IgD-negative memory B cell (primary cell): ENCODE data around the gene DYRK3. TPM values are rescaled to one million over a fixed set of nuclear protein-coding genes. Genes with fewer than 3 reads are reported as not detected.

Experiments
- H3K27ac Mint-ChIP-seq, 3 donors: one replicate each; pipeline ENCODE4 v1.8.0; 2020 to 2022; ENCODE audit warnings: mild to moderate bottlenecking in 3 of 3, mixed read lengths in 3 of 3, moderate library complexity in 1 of 3
- H3K27me3 Mint-ChIP-seq: one replicate; pipeline ENCODE4 v1.8.0; 2021; ENCODE audit warnings: mixed read lengths
- H3K36me3 Mint-ChIP-seq: one replicate; pipeline ENCODE4 v1.8.0; 2020; ENCODE audit warnings: mild to moderate bottlenecking, mixed read lengths
- H3K4me1 Mint-ChIP-seq, 3 donors: one replicate each; pipeline ENCODE4 v1.8.0; 2020 to 2022; ENCODE audit warnings: mixed read lengths in 3 of 3, mild to moderate bottlenecking in 1 of 3
- H3K4me3 Mint-ChIP-seq, 4 donors: one replicate each; pipeline ENCODE4 v1.8.0; 2020 to 2022; ENCODE audit warnings: mild to moderate bottlenecking in 4 of 4, mixed read lengths in 4 of 4, moderate library complexity in 3 of 4
- H3K9me3 Mint-ChIP-seq, 3 donors: one replicate each; pipeline ENCODE4 v1.8.0; 2020 to 2021; ENCODE audit warnings: mixed read lengths in 3 of 3, mild to moderate bottlenecking in 1 of 3
- polyA plus RNA-seq: library from polyadenylated mRNA; unstranded; fragments of 300-500 nt; fragmentation: Illumina TruSeq; gene quantifications from one replicate; pipeline ENCODE4 v1.2.3, GENCODE V29; 2021

The DYRK3 gene
- polyA plus RNA-seq, 1 donor from 2014 or later, result 0.31 TPM

DNA sequence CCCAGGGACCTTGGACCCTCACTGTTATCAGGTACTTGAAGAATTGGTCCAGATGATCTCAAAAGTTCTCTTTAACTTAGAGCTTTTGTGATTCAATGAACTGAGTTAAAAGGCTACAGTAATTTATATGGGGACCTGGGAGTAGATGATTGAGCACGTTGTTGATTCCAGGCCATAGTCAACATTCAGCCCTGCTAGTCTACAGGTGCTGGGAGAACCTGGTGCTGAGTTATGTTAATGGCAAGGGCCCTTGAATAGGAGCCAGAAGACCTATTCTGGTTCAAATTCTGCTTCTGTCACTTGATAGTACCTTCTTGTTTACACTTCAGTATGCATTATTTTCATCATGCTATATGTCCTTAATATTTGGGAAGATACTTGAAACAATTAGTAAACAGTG, 11.2 kb downstream of the DYRK3 start:
- no peak overlapping the region for H3K4me3 Mint-ChIP-seq
- no peaks in the 10 kb centered on the region for H3K4me1 Mint-ChIP-seq
- no peak overlapping the region for H3K27ac Mint-ChIP-seq
- peaks cover 1% of the 10 kb centered on the region for H3K36me3 Mint-ChIP-seq
- no peaks in the 10 kb centered on the region for H3K9me3 Mint-ChIP-seq
- H3K27me3 Mint-ChIP-seq, result no peaks in the 10 kb centered on the region

DNA sequence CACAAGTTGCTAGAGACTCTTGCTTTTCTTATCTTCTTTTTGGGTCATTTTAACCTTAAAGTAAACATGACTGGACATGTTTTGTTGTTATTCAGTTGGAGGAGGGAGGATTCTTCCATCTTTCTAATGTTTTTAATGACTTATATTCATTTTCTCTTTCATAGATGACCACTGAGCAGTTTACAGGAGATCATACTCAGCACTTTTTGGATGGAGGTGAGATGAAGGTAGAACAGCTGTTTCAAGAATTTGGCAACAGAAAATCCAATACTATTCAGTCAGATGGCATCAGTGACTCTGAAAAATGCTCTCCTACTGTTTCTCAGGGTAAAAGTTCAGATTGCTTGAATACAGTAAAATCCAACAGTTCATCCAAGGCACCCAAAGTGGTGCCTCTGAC, 11.9 kb downstream of the DYRK3 start:
- no peaks in the 10 kb centered on the region for H3K4me1 Mint-ChIP-seq
- peaks cover 1% of the 10 kb centered on the region for H3K36me3 Mint-ChIP-seq
- no peaks in the 10 kb centered on the region for H3K9me3 Mint-ChIP-seq
- no peaks in the 10 kb centered on the region for H3K27me3 Mint-ChIP-seq
- H3K27ac Mint-ChIP-seq, result no peak overlapping the region
- no peak overlapping the region for H3K4me3 Mint-ChIP-seq

DNA sequence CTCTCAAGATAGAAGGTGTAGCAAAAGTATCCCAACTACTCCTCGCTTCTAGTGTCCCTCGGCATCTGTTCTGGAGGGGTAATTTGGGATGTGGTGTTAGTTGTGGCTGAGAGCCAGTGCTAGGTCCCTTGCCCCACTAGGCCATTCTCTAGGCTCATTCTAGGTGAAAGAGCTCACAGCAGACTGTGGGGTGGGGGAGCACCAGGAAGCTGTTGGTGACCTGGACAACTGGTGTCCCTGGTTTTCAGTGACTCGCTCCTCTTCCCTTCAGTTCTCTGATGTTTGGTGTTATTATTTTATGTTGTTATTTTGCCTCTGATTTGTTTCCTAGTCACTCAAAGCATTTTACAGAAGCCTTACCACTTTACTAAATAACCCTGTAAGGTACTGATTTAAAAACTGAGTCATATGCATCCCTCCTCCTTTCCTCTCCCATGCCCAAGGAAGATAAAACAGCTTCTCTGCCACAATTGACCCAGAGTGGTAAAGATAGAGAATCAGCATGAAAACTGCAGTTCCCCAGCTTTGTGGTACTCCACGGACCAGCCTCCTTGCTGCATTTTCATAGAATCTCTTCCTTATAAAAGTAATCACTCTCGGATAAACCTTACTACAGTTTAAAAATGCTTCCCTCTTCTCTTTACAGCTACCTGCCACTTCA, 14.1 kb downstream of the DYRK3 start:
- Mint-ChIP-seq H3K9me3 (no peaks in the 10 kb centered on the region), H3K27me3 (no peaks in the 10 kb centered on the region), H3K36me3 (peaks cover 1% of the 10 kb centered on the region), H3K27ac (no peak overlapping the region), H3K4me1 (no peaks in the 10 kb centered on the region), H3K4me3 (no peak overlapping the region)

DNA sequence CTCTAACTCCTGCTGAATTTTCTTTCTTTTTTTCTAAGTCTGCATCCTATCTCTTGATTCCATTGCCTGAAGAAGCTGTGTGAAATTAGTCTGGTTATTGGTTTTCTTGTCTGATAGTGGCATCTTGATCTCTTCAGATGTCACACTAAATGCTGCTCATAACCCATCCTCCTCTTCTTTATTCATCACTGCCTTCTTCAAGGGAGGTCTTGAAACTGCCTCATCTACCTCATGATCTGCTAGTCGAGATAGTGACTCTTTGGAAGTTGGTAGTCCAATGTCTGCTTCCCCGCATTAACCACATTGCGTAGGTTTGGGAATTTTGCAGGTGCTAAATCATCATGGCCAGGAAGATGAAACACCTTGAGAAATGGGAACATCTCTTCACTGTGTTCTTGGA, 15.7 kb downstream of the DYRK3 start:
- H3K4me1 Mint-ChIP-seq, result no peaks in the 10 kb centered on the region
- H3K36me3 Mint-ChIP-seq, result peaks cover 1% of the 10 kb centered on the region
- no peaks in the 10 kb centered on the region for H3K9me3 Mint-ChIP-seq
- H3K27me3 Mint-ChIP-seq, result no peaks in the 10 kb centered on the region
- no peak overlapping the region for H3K4me3 Mint-ChIP-seq
- peak overlapping the region in 1 of 3 donors; percentile 17 for H3K27ac Mint-ChIP-seq

DNA sequence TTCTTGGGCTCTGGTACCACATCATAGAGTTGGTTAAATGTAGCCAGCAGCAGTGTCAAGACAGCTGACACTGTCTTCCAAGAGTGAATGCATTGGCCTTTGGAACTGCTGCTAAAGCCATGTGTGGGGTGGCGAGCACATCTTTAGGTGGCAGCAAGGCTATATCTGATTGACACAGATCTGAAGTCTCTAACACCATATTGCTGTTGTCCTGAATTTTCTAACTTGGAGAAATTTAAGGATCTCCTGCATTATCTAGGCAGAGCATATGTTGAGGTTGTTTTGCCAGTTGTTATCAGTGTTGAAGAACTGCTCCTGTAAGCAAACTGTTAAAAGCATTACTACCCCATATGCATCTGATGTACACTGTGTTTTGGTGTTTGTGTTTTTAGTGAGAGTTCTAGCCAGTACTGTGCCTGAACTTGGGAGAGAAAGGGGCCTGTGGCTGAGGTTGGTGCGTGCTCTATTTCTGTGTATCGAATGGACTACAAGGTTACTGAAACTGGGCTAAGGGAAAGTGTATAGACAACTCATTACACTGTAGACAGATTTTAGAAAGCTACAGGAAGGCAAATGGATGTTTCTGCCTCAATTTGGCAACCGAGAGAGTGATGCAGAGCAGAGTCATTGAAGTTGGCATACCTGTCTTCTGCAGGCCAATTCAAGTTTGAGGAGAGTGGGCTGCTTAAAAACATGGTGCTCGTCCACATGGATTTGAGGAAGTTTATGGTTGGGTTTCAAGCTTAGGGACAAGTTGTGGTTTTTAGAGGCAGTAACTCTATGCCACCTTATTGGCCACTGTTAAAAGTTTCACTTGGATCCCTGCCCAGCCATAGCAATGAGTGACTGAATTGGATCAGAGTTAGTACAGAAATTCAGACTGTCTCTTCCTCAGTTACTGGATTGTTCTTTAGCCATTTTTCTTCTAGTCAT, 16.9 kb downstream of the DYRK3 start:
- H3K27ac Mint-ChIP-seq, result peak overlapping the region in 1 of 3 donors; percentile 61
- H3K27me3 Mint-ChIP-seq, result no peaks in the 10 kb centered on the region
- H3K4me1 Mint-ChIP-seq, result no peaks in the 10 kb centered on the region
- H3K9me3 Mint-ChIP-seq, result no peaks in the 10 kb centered on the region
- no peak overlapping the region for H3K4me3 Mint-ChIP-seq
- H3K36me3 Mint-ChIP-seq, result peaks cover 1% of the 10 kb centered on the region

DNA sequence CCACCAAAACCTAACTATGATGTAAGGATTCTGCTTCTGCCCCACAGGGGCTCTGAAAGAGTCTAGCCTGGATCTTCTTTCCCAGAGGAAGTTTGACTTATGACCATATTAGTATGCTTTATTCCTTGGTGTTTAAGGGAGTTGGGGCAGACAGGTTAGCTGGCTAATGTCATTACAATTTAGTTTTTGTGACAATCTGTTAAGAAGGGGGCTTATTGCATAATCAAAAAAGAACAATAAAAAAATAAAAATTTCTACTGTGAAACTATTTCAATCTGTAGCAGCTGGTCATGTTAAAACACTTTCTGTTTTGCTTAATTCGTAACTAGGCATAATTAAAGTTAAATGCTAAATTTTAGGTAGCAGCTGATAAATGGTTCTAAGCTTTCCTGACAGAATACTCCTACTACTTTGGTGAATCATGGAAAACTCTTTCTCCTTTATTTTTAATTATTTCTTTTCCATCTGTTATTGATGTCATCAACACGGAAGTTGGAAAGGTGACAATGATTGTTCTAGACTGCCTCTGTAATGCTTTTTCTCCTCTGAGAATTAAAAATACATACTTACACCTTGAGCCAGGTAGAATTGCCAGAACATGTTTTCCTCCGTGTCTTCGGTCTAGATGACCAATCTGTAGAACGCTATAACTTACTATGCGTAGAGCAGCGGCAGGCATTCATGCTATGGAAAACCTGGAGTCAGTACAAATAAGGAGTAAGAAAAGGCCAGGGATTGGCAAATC, 18.6 kb downstream of the DYRK3 start:
- Mint-ChIP-seq H3K4me1 (peaks cover 4 to 9% (median 7%) of the 10 kb centered on the region in 3 donors), H3K27ac (no peak overlapping the region), H3K4me3 (no peak overlapping the region), H3K36me3 (peaks cover 1% of the 10 kb centered on the region), H3K9me3 (no peaks in the 10 kb centered on the region), H3K27me3 (peaks cover 10% of the 10 kb centered on the region)

DNA sequence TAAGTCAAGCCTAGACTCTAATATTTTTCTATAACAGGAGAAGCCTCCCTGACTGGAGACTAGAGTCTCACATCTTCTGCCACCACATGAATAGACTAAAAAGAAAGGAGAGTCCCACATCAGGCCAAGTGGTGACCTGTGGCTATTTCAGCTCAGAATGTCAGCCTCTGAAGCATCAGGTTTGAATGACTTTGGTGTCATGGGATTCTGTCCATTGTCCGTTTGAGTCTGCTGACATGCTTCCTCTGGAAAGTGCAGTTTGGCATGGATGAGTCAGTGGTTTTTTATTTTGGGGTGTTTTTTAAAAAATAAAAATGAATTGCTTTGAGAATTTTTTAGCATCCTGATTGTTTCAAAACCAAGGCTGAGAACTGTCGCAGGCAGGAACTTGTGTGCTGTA, 19.5 kb downstream of the DYRK3 start:
- Mint-ChIP-seq H3K36me3 (peaks cover 2% of the 10 kb centered on the region), H3K4me1 (peaks cover 4 to 9% (median 7%) of the 10 kb centered on the region in 3 donors), H3K27ac (no peak overlapping the region), H3K27me3 (peaks cover 12% of the 10 kb centered on the region), H3K4me3 (no peak overlapping the region), H3K9me3 (no peaks in the 10 kb centered on the region)

DNA sequence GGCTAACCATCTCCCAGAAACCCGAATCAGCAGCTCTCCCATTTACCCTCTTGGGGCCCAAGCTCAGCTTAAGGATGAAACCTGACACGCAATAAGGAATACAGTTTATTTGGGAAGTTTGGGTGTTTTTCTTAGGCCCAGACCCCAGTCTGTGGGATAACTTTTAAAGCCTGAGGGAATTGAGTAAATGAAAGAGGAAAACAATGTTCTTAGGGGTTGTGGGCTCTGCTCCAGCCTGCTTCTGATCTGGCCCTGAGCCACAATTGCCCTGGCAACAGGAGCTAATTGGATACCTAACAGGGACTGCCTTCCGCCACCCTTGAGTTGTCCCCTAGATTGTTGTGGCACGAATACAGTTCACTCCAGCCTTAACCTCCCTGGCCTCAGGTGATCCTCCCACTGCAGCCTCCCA, 20.1 kb downstream of the DYRK3 start:
- no peaks in the 10 kb centered on the region for H3K9me3 Mint-ChIP-seq
- peaks cover 3% of the 10 kb centered on the region for H3K36me3 Mint-ChIP-seq
- peaks cover 4 to 9% (median 7%) of the 10 kb centered on the region in 3 donors for H3K4me1 Mint-ChIP-seq
- no peak overlapping the region for H3K27ac Mint-ChIP-seq
- H3K4me3 Mint-ChIP-seq, result no peak overlapping the region
- peaks cover 12% of the 10 kb centered on the region for H3K27me3 Mint-ChIP-seq

DNA sequence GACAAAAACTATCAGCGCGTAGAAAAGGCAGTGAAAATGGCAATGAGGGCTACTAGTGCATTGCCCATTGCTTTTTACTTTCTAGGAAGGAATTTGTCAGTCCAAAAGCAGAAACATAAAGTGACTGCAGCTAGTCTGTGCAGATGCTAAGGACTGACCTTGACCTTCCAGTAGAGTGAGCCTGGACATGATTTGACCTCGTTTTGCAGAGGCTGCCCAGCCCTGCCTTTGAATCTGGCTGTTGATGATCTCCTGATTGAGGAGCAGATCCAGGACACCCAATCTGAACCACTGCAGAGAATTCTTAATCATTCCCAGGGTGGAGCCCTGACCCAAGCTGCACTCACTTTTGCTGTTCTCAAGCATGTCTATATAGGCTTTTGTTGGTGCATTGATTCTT, 21.6 kb downstream of the DYRK3 start:
- Mint-ChIP-seq H3K27me3 (peaks cover 12% of the 10 kb centered on the region), H3K9me3 (no peaks in the 10 kb centered on the region), H3K36me3 (peaks cover 2% of the 10 kb centered on the region), H3K27ac (no peak overlapping the region), H3K4me3 (no peak overlapping the region), H3K4me1 (peaks cover 4 to 9% (median 7%) of the 10 kb centered on the region in 3 donors)

DNA sequence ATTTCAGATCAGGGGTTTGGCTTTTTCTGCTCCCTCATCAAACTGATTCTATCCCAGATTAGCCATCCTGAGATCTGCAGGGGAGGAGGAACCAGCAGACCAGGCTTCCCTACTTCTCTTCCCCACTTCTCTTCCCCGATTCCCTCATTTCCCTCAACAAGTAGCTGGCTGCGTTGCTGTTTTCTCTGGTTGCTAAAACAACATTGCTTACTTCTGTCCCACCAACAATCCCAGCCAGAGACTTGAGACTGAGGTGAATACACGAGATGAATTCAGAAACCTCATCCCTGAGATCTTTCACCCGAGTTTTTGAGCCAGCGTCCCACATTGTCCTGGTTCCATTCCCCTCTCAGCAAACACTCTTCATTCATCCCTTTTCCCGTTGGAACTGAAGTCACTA, 22.4 kb downstream of the DYRK3 start:
- Mint-ChIP-seq H3K36me3 (peaks cover 2% of the 10 kb centered on the region), H3K9me3 (no peaks in the 10 kb centered on the region), H3K4me3 (peak overlapping the region in 1 of 4 donors; percentile 25), H3K27ac (no peak overlapping the region), H3K27me3 (peaks cover 14% of the 10 kb centered on the region), H3K4me1 (peaks cover 7 to 9% (median 7%) of the 10 kb centered on the region in 3 donors)

DNA sequence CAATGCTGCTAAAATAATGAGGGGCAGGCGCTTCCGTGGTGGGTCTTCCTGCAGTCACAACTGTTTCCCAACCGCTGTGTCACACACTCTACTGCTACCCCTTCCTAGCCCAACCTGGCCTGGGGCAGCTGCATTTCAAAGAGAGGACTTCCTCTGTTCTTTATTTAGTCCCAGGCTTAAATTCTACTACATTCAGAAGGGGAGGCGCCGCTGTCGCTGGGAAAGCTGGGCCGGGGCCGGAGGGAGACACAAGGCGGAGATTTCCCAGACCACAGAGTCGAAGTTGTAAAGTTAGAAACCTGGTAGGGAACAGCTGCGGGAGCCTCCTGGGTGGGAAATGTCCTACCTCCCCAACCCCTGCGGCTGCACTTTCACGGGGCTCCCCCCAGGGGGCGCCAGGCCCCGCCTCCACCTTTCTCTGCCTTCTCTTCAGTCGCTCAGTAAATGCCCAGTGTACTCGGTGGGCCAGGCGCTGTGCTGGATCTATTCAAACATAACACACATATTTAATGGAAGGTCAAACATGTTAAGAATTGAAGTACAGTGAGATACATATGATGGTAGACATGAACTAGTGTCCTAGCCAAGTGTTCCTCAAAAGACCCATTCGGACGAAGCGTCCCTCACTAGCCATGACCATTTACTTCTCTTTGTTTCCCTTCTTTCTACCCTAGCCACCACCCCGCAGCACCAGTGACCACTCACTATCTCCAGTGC, 23.1 kb downstream of the DYRK3 start:
- Mint-ChIP-seq H3K27ac (no peak overlapping the region), H3K4me3 (peak overlapping the region in 2 of 4 donors; percentile 32 to 56), H3K27me3 (peaks cover 18% of the 10 kb centered on the region), H3K9me3 (no peaks in the 10 kb centered on the region), H3K36me3 (peaks cover 2% of the 10 kb centered on the region), H3K4me1 (peaks cover 9 to 14% (median 9%) of the 10 kb centered on the region in 3 donors)

DNA sequence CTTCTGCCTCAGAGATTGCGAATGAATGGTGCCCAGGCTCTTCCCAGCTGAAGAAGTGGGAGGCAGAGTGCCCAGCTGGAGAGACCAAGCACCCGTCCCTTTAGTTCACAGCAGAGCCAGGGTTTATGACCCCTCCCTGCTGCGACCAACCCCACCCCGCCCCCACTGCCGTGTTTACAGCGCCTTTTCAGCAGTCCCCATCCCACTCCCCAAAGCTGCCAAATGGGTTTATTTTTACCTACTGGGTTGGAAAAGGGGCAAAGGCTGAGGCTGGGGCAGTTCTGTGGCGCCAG, 23.6 kb downstream of the DYRK3 start:
- H3K4me3 Mint-ChIP-seq, result no peak overlapping the region
- H3K27ac Mint-ChIP-seq, result no peak overlapping the region

DNA sequence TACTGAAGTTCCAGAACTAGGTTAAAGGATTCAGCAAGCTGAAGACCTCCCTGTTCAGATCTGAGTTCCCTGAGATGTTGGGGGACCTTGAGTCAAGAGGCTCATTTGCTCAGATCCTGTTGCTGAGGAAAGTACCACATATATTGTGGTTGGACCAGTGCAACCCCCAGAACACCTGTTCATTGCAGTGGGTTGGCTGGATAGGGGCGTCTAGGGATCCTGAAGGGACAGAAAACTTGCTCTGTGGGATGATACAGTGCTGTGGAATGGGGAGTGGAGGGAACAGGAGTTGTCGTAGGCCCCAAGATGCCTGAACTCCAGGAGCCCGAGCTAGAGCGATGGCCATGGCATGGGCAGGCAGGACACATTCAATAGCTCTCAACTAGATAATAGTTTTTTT, 24.8 kb downstream of the DYRK3 start:
- H3K27ac Mint-ChIP-seq, result peak overlapping the region in 1 of 3 donors; percentile 29
- H3K4me3 Mint-ChIP-seq, result no peak overlapping the region
- peaks cover 15 to 26% (median 15%) of the 10 kb centered on the region in 3 donors for H3K4me1 Mint-ChIP-seq
- H3K9me3 Mint-ChIP-seq, result no peaks in the 10 kb centered on the region
- H3K36me3 Mint-ChIP-seq, result peaks cover 2% of the 10 kb centered on the region
- peaks cover 22% of the 10 kb centered on the region for H3K27me3 Mint-ChIP-seq

More for the DNA sequence above, 23.6 kb downstream of the DYRK3 start:
- no peaks in the 10 kb centered on the region for H3K9me3 Mint-ChIP-seq
- peaks cover 11 to 18% (median 13%) of the 10 kb centered on the region in 3 donors for H3K4me1 Mint-ChIP-seq
- peaks cover 22% of the 10 kb centered on the region for H3K27me3 Mint-ChIP-seq
- peaks cover 2% of the 10 kb centered on the region for H3K36me3 Mint-ChIP-seq

DNA sequence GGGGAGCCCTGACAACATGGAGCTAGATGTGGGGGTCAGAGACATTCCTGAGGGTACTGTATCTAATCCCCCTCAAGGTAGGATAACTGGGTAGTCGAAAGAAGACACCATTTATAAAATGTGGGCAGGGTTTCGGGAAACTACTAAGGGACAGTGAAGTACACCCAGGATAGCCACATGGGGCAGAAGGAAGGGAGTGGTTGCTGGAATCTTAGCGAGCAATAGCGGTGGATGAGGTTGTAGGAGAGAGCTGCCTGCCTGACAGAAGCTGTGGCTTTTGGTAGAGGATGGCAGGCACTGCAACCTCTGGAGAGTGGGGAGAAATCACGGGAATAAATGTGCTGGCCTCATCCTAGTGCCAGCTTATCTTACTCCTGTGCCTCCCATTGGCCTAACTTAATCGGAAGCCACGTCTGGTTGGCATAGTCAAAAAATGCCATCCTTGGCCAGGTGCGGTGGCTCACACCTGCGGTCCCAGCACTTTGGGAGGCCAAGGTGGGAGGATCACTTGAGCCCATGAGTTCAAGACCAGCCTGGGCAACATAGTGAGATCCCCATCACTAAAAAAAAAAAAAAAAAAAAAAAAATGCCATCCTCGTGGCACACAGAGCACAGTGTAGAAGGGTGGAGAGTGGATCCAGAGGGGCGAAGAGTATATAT, 26.0 kb downstream of the DYRK3 start:
- Mint-ChIP-seq H3K4me1 (peaks cover 15 to 28% (median 16%) of the 10 kb centered on the region in 3 donors), H3K27me3 (peaks cover 22% of the 10 kb centered on the region), H3K9me3 (no peaks in the 10 kb centered on the region)

More for the DNA sequence above, 26.0 kb downstream of the DYRK3 start:
- Mint-ChIP-seq H3K27ac (no peak overlapping the region), H3K36me3 (peaks cover 2% of the 10 kb centered on the region), H3K4me3 (peak overlapping the region in 1 of 4 donors; percentile 13)
